GM21360 (cell line): Measurements from ENCODE around the gene EGF.
"Not testable (repeated sequence)": the region's sequence is repeated elsewhere in the genome, so short reads cannot be mapped to it uniquely, and the experiment has no call there.

Experiments
- ATAC-seq: cut with Tn5 transposase; IDR thresholded peaks from one replicate; pipeline ENCODE4 v1.9.1; 2021; ENCODE audit warnings: mild to moderate bottlenecking, moderate library complexity; ENCODE audit not compliant: unreplicated experiment

Gene EGF

DNA sequence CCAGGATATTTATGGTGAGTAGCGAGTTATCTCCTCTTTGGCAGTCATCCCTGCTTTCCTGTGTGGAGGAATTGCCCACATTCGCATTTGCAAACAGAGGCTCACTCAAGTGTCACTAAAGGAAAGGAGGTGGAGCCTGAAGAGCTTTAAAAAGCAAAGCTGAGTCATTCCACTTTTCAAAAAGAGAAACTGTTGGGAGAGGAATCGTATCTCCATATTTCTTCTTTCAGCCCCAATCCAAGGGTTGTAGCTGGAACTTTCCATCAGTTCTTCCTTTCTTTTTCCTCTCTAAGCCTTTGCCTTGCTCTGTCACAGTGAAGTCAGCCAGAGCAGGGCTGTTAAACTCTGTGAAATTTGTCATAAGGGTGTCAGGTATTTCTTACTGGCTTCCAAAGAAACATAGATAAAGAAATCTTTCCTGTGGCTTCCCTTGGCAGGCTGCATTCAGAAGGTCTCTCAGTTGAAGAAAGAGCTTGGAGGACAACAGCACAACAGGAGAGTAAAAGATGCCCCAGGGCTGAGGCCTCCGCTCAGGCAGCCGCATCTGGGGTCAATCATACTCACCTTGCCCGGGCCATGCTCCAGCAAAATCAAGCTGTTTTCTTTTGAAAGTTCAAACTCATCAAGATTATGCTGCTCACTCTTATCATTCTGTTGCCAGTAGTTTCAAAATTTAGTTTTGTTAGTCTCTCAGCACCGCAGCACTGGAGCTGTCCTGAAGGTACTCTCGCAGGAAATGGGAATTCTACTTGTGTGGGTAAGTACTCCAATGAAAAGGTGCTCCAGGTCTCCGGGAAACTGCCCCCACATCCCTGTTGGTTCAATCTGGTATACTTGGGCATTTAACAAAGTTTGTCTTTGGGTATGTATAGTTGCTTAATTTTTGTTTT lies at the start of gene EGF:
TSS of gene EGF (plus strand) at position 178 of the 890 bp plus-strand sequence. CDS start at position 631, 453 bp downstream.
- peak; percentile 53 for ATAC-seq

DNA sequence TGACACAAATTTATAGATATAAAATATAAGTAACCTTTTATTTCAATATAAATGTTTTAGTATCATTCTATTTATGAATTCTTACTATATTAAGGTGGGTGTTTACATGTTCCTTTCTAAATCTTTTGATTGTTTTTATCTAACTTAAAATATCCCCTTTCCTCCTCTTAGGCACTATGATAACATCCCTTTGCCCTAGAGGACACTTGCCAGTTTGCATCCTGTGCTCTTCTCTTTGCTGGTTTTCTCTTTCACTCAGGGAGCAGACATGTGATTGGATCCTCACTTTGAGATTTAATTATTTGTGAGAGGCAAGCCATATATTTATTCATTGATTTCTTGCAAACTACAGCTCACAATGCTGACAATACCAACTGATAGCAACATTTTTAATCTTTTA lies 48.5 kb upstream of the EGF start:
- no peak for ATAC-seq

DNA sequence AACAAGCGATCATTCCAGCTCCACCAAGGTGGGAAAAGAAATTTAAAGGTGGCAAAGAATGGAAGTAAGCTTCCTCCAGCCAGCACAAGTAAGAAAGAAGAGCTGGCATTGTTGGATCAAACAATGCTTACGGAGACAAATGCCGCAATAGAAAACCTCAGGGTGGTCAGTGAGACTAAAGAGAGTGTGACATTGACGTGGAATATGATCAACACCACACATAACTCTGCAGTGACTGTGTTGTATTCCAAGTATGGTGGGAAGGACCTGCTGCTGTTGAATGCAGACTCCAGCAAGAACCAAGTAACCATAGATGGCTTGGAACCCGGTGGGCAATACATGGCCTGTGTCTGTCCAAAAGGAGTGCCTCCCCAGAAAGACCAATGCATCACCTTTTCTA lies 42.6 kb upstream of the EGF start:
- ATAC-seq = no peak

DNA sequence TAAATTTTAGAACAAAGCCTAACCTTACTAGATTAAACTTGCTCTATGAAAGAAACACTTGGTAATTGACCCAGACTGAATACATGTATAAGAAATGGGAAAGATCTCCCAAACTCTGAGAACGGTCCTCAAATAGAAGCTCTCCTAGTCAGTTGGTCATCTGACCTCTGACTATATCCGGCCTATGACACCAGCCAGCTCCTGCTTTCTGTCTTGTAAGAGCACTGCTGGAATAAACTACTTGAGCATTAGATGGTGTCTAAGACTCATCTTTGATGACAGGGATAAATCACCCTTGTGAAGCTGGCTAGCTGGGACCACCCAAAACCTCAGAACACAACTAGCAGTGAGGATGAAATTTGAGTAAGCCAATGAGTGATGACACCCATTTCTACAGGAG lies 40.6 kb upstream of the EGF start:
- no peak for ATAC-seq

DNA sequence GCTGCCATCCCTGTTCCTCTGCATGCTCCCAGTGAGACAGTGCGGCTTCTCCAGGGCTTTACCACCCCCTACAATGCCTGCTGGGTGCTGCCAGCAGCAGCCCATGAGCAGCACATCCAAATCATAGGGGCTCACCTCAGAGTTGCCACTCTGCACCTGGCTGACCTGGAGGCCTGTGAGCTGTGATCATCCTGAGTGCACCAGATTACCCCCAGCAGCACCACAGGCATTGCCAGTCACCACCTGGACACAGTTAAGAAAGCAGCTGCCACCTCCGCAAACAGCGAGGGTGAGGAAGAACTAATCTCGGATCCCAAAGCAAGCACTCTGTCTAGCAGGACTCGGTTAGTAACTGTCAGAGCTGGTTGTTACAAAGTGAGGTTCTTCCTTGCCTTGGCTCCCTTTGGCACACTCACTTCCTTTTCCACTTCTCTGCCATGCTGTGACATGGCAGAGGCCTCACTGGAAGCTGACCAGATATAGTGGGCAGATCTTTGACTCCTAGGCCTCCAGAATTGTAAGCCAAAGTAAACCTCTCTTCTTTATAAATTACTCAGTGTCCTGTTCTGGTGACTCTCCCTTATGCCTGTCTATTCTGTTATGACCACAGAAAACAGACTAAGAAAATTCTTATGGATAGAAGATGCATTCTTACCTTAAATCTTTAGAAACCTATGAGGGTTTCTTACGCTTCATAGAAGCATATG lies 39.6 kb upstream of the EGF start:
- ATAC-seq = no peak

DNA sequence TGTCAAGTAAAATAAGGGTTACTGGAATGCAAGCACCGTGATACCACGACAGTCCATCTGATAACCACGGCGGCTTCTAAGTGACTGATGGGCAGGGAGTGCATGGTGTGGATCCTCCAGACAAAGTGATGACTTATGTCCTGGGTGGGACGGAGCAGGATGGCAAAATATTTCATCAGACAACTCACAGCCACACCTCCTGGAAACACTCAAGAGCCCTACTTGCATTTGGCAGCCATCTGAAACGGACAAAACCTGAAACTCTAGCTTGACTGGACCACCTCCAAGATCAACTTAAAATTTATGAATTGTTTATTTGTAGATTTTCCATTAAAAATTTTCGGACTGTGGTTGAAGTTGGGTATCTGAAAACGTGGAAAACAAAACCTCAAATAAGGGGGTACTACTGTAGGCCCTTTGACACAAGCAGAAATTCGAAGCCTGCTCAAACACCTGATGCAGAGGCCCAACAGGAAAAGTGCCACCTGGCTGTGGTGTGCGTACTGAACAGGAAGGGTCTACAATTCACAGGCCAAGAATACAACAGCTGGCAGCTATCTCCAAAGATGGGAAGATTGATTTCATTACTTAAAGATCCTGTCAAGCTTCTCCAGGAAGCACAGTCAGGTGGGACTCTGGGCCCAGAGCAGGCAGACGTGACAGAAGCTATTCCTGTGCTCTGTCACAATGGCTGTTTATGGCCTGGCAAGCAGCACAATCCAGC lies 38.7 kb upstream of the EGF start:
- ATAC-seq = no peak

DNA sequence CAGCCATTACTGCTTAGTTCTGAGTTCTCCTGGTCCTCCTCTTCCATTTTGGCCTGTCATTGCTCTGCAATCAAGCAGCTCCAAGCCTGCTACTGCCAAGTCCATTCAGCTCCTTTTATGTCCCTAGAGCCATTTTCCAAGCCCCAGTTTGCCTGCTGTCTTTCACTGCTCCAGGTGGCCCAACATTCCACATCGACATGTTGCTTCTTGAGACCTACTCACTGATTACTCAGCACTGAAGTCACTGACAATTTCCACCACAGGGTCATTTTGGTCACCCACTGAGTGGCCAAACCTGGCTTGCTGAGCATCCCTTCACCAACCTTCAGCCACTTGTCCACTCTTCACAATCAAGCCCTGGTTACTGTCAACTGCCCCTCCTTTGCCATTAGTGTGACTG lies 37.6 kb upstream of the EGF start:
- no peak for ATAC-seq

DNA sequence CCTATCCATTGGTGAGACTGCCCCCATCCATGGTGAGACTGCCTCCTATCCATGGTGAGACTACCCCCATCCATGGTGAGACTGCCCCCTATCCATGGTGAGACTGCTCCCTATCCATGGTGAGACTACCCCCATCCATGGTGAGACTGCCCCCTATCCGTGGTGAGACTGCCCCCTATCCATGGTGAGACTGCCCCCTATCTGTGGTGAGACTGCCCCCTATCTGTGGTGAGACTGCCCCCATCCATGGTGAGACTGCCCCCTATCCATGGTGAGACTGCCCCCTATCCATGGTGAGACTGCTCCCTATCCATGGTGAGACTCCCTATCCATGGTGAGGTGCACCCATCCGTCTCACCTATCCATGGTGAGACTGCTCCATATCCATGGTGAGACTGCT lies 37.1 kb upstream of the EGF start:
- ATAC-seq = not testable (repeated sequence)

DNA sequence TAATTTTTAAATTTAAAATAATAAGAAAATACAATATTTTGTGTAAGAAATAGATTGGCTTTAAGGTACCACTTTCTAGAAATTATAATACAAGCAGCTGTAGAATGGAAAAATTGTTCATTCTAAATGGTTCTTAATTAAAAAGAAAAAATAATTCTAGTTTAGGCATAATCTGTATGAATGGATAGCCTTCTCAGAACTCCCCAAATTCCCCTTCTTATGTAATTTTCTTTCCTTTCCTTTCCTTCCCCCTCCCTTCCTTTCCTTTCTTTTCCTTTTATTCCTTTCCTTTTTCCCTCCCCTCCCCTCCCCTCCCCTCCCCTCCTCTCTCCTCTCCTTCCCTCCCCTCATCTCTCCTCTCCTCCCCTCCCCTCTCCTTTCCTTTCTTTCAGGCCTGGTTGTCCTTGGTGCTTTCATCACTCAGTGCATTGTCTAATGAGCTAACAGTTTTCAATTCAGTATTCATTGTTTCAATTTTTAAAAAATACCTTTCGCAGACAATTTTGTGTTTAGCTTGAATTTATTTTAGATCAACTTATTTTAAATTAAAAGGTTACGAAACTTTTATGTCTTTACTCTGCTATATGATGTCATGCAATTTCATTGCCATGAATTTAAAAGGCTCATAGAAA lies 35.9 kb upstream of the EGF start:
- no peak for ATAC-seq

DNA sequence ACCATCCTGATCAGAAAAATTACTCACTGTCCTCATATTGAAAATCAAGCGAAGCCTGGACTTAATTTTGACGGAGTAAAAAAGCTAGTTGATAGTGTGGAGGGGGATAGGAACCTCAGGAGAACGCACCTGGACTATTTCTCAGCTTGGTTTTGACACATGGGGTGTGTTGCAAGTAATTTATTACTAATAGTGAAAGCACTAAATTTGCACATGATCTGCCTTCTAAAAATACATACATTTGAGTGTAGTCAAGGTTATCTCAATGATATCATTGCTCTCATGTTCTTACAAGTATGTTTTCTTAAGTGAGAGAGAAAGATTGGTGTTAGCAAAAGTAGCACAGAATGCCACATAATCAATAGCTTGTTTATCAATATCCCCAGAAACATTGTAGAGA lies 35.3 kb upstream of the EGF start:
- ATAC-seq = peak; percentile 93

DNA sequence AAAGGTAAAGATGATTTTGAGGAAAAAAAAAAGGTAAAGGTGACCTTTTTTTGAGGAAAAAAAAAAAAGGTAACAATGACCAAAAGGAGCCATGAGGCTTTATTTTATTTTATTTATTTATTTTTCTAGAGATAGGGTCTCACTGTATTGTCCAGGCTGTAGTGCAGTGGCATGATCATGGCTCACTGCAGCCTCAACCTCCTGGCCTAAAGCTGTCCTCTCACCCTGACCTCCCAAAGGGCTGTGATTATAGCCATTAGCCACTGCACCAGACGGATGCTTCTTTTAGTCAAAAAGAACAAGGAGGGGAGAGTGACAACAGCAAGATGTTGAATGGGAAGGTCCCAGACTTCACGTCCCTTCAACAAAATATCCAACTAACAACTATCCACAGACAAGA lies 34.3 kb upstream of the EGF start:
- no peak for ATAC-seq

DNA sequence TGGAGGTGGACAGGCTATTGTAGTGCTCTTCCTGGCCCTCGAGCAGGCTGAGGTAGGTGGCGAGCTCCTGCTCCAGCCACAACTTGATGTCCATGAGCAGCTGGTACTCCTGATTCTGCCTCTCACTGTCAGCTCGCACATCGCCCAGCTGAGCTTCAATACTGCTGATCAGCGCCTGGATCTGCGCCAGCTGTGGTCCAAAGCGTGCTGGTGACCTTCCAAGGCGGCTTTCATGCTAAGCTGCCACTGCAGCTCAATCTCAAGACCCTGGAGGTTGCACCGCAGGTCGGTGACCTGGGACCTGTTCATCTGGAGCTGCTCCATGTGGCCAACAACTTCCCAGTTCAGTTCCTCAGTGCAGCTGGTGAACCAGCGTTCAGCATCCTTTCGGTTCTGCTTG lies 33.6 kb upstream of the EGF start:
- no peak for ATAC-seq

DNA sequence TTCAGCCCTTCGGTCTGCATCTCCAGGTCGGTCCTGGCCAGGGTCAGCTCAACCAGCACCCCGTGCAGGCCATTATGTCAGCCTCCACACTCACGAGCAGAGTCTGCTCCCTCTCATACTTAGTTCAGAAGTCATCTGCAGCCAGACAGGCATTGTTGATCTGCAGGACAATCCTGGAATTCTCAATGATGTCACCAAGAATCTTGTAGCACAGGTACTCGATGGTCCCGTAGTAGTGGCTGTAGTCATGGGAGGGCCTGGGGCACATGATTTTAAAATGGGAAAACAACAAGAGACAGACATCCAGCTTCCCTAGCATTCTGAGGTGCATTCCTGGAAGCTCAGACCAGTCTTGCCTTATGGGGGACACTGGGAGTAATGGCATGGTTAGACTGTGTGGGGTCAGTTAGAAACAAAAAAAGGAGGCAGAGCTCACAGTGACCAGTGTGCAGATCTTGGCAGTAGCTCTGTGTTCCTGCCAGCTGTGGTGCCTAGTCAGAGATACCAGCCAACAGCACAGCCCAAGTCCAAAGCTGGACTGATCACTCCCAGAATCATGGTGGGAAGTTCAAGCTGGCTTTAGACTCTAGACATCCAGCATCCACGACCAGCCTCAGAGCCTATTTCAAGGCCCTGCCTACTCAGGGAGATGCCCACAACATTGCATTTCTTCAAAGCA lies 32.9 kb upstream of the EGF start:
- ATAC-seq = no peak

DNA sequence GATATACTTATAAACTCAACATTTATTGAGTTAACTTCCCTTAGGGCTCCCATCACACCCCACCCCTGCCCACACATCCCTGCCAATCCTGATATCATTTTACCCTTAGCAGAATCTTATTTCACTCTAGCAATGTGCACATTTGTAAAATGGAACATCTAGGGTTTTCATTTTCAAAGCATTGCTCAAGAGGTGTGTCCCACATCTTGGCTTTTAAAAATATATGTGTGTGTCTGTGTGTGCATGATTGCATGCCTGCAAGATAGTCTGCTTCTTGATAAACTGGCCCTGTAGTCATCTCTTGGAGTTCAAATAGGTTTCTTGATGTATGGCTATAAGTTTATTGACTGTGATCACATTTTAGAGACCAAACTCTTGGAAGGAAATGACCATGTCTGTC lies 26.4 kb upstream of the EGF start:
- ATAC-seq = no peak

DNA sequence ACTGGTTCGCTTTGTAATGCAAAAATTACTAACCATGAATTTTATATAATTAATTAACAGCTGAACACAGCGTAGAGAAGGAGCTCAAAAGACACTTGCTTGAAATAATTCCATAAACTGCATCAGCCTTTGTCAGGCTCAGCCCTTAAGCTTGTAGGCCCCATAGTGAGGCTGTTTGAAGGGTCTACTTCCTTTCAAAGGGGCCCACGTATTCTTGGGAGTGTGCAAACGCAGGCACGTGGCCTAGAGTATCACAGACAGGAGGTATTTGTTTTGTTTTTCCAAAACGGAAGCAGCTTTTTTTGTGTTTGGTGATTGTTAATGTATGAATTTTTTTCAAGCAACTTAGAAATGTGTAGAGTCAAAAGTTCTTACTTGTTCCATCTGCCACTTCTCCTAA lies 25.6 kb upstream of the EGF start:
- no peak for ATAC-seq

DNA sequence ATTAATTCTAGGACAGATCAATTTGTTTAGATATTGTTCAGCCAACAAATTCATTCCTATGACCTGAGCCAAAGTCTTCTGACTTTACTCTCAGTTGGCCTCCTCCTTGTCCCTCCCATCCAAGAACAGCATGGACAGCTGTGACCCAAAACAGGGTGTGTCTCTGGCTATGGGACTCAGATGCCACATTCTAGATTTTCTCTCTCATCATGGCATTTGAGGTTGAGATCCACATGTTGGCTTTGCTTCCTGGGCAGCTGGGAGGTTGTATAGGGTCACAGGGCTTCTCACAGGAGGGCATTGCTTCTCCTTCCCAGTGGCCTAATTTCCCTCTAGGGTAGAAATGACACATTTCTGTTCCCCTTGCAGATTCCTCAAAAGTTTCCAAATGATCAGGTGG lies 22.6 kb upstream of the EGF start:
- ATAC-seq = no peak

DNA sequence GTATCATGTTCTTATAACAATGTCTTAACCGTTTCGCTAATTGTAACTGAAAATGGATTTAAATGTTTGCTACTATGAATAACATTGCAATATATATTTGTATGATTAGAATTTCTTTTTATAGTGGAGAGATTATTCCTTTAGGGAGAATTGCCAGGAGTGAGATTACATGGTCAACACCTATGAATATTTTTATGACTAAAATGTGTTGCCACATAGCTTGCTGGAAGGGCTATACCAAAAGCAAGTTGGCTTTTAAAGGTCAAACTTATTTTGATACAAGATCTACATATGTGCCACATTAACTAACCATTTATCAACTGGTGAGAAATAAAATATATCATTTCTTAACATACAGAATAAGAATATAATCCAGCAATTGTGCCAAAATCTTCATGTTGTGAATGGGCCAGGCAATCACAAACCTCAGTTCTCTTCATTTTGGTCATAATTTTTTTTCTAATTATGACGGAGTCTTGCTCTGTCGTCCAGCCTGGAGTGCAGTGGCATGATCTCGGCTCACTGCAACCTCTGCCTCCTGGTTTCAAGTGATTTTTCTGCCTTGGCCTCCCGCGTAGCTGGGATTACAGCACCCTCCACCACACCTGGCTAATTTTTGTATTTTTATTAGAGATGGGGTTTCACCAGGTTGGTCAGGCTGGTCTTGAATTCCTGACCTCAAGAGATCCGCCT lies 10.0 kb upstream of the EGF start:
- no peak for ATAC-seq

DNA sequence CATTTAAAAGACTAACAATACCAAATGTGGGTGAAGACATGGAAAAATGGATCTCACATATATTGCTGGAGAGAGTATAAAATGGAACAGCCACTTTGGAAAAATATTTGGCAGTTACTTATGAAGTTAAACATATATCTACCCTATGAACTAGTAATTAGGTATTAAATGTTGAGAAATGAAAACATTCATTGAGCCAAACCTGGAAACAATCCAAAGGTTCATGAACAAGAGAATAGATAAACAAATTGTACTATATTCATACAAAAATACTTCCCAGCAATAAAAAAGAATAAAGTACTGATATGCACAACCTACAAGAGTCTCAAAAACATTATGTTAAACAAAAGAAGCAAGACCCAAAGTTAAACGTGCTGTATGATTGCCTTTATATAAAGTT lies 4.0 kb upstream of the EGF start:
- ATAC-seq = no peak

DNA sequence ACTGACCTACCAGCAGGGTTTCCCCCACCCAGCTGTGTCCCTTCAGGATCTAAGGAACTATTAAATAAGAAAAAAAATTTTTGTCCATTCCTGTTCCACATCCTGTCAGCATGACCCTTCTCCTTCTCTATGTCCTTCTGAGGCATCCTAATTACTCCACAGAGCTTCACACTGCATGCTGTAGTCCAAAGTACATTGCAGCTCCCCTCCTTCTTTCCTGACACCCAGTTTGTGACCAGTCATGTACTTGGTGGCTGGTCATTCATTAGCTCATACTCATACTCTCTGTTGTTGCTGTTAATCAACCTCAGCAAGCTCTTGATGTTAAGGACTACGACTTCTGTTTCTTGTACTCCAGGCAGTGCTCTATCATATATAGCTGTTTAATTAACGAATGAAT lies 2.4 kb upstream of the EGF start:
- ATAC-seq = no peak

DNA sequence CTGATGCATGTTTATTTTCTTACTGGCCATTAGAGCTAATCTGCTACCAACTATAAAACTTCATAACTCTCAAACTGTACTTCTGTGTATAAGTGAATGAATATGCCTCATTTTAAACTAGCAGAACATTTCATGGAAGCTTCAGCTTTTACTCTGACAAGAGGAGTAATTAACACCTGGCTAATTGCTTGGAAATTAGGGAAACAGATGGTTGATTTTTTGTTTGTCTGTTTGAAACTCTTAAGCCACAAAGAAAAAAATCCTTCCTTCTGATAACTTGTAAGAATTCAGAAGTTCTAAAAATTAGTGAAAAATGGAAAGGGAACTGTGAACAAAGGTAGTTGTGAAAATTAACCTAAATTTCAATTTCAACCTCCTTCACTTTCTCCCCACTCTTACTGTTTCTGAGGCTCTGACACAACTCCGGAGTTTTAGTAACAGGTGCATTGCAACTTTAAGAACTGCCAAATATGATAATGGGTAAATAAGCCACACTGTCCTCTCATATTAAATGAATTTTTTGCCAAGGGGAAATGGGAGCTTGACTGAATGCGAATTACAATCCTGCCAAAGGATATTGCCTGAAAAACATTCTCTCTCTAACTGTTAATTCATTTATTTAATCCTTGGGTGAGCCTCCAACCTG lies 1.0 kb downstream of the EGF start:
- no peak for ATAC-seq
